ENCODE results near the gene CMTM7. TPM values are rescaled to one million over a fixed set of nuclear protein-coding genes. Genes with fewer than 3 reads are reported as not detected.

The CMTM7 gene
- polyA plus RNA-seq, 3 donors = 45.8 to 54.2 (median 49.1) TPM

Other genes with a start within 250 kb of the CMTM7 start
- 10 to 100 TPM in 2 of 3 donors, 1 to 10 TPM in 1; 9.2 to 10.8 (median 10.5) TPM for gene CMTM8, start 153.2 kb upstream of the CMTM7 start, polyA plus RNA-seq (ENCODE audit: insufficient read length in 3 of 3)
- gene CMTM6, start 111.0 kb downstream of the CMTM7 start, polyA plus RNA-seq (ENCODE audit: insufficient read length in 3 of 3) = 10 to 100 TPM; 65.1 to 67.1 (median 67.1) TPM
- gene DYNC1LI1, start 179.0 kb downstream of the CMTM7 start, polyA plus RNA-seq (ENCODE audit: insufficient read length in 3 of 3) = 10 to 100 TPM; 34.5 to 36.4 (median 35.9) TPM

Measured in renal pelvis (tissue), 3 donors.